Measurements from ENCODE around the gene TMED4. TPM values are rescaled to one million over a fixed set of nuclear protein-coding genes. Genes with fewer than 3 reads are reported as not detected.

TMED4 gene
- total RNA-seq, 1 donor from 2014 or later: 203 TPM

DNA sequence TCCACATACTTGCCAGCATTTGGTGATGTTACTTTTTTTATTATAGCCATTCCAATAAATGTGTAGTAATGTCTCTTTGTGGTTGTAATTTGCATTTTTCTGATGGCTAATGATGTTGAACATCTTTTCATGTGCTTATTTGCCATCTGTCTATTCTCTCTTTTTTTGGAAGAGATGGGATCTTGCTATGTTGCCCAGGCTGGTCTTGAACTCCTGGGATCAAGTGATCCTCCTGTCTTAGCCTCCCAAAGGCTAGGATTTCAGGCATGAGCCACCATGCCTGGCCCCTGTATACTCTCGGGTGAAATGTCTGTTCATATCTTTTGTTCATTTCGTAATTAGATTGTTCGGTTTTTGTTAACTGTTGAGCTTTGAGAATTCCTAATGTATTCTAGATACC is 27.8 kb upstream of the TMED4 start:
- DNase-seq (ENCODE audit: low read depth) (no peak), FAIRE-seq (no peak)

DNA sequence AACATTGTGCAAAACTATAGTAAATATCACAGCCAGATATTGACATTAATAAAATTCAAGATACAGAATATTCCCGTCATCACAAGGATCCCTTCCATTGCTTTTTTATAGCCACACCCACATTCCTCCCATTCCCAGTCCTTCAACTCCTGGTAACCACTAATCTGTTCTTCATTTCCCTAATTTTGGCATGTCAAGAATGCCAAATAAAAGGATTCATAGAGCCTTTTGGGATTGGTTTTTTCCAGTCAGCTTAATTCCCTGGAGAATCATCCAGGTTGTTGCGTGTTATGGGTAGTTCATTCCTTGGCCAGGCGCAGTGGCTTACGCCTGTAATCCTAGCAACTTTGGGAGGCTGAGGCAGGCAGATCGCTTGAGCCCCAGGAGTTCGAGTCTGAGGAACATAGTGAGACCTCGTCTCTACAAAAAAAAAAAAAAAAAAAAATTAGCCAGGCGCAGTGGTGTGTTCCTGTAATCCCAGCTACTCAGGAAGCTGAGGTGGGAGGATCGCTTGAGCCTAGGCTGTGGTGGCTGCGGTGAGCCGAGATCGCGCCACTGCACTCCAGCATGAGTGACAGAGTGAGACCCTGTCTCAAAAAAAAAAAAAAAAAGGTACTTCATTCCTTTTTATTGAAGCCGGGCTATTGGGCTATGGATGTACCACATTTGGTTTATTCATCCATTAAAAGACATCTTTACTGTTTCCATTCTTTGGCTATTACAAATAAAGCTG is 27.1 kb upstream of the TMED4 start:
- Histone ChIP-seq H3K36me3 (ENCODE audit: control insufficient read depth, insufficient read depth, low read length) (no peaks in the 10 kb centered on the region), H3K4me3 (ENCODE audit: low read depth, low read length) (no peak overlapping the region), H3K27me3 (ENCODE audit: control insufficient read depth, insufficient read depth, low read length) (no peaks in the 10 kb centered on the region)
- FAIRE-seq (no peak), DNase-seq (ENCODE audit: low read depth) (no peak)
- TF ChIP-seq, protein P1, sequence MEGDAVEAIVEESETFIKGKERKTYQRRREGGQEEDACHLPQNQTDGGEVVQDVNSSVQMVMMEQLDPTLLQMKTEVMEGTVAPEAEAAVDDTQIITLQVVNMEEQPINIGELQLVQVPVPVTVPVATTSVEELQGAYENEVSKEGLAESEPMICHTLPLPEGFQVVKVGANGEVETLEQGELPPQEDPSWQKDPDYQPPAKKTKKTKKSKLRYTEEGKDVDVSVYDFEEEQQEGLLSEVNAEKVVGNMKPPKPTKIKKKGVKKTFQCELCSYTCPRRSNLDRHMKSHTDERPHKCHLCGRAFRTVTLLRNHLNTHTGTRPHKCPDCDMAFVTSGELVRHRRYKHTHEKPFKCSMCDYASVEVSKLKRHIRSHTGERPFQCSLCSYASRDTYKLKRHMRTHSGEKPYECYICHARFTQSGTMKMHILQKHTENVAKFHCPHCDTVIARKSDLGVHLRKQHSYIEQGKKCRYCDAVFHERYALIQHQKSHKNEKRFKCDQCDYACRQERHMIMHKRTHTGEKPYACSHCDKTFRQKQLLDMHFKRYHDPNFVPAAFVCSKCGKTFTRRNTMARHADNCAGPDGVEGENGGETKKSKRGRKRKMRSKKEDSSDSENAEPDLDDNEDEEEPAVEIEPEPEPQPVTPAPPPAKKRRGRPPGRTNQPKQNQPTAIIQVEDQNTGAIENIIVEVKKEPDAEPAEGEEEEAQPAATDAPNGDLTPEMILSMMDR (IDR thresholded peaks at IDR 0.05; ENCODE audit: insufficient read depth, low read length, severe bottlenecking): no peak

More for the DNA sequence above, 27.8 kb upstream of the TMED4 start:
- H3K36me3 ChIP-seq (ENCODE audit: control insufficient read depth, insufficient read depth, low read length): no peaks in the 10 kb centered on the region
- no peaks in the 10 kb centered on the region for H3K27me3 ChIP-seq (ENCODE audit: control insufficient read depth, insufficient read depth, low read length)
- TF ChIP-seq, protein P1 (IDR thresholded peaks at IDR 0.05; ENCODE audit: insufficient read depth, low read length, severe bottlenecking): no peak
- H3K4me3 ChIP-seq (ENCODE audit: low read depth, low read length): no peak overlapping the region

DNA sequence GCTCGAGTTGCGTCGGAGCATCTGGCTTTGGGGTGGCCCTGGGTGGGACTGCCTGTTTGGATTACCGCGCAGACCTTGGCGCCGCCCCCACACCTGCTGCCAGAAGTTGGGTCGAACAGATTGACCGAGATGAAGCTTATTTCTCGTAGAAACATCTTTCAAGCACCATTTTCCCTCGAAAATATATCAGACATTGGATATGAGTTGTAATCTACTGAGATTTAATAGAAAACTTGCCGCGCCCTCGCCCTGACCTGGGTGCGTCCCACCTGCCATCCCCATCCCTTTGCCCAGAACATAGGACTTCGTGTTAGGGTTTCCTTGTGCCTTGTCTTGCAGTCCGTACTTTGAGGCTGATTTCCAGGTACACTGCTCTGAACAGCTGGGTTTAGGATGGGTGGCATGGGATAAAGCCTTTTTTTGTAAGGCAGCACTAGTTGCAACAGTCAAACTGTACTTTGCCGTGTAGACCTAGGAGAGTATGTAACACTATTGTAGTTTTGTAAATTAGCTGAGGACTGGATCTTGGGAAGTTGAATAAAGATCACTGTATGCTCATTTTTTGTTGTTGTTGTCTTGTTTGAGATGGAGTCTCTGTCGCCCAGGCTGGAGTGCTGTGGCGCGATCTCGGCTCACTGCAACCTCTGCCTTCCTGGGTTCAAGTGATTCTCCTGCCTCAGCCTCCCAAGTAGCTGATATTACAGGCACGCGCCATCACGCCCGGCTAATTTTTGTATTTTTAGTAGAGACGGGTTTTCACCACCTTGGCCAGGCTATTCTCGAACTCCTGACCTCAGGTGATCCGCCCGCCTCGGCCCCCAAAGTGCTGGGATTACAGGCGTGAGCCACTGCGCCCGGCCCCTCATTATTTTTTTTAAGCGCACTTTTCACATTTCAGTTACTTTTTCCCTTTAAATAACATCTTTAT is 25.4 kb upstream of the TMED4 start:
- H3K27me3 ChIP-seq (ENCODE audit: control insufficient read depth, insufficient read depth, low read length): no peaks in the 10 kb centered on the region
- DNase-seq (ENCODE audit: low read depth) (no peak), FAIRE-seq (no peak)
- TF ChIP-seq, protein P1 (IDR thresholded peaks at IDR 0.05; ENCODE audit: insufficient read depth, low read length, severe bottlenecking): no peak
- peak overlapping the region; percentile 87 for H3K4me3 ChIP-seq (ENCODE audit: low read depth, low read length)
- H3K36me3 ChIP-seq (ENCODE audit: control insufficient read depth, insufficient read depth, low read length): no peaks in the 10 kb centered on the region

DNA sequence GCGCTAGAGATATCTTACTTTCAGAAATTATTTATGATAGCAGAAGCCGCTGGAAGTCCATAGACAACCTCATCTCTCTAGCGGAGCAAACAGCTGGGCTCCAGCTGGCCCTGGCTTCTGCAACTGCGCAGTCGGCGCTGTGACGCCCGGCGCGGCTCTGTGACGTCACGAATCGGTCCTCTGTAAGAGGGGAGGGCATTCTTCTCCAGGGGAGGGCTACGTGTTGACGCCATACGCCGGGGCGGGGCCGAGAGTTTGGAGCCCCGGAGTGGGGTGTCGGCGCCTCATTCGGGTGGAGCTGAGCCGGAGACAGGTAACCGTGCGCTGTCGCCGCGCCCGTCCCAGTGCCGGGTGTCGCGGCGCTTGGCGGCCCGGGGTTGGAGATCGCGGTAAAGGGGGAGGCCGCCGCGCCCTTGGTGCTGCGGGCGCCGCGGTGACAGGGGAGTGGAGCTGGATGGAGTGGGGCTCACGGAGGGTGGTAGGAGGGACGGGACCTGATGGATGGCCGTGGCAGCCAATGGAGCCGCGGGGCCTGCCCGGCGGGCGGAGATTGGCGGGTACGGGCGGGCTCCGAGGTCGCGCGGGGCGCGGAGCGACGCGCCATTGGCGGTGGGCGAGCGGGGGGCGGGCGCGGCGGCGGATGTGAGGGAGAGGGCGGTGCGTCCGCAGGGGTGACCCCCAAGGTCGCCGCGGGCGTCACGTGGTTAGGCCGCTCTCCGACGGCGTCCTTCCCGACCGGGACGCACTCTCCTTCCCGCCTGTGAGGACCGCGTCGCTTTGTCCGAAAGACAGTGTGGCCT is 24.5 kb upstream of the TMED4 start, which contains the start of gene OGDH:
OGDH (plus strand) TSS at position 287 of the 800 bp plus-strand sequence. CDS start 17,717 bp downstream, outside the sequence.
- Histone ChIP-seq H3K27me3 (ENCODE audit: control insufficient read depth, insufficient read depth, low read length) (no peaks in the 10 kb centered on the region), H3K36me3 (ENCODE audit: control insufficient read depth, insufficient read depth, low read length) (no peaks in the 10 kb centered on the region), H3K4me3 (ENCODE audit: low read depth, low read length) (peak within 1 kb of the TSS; percentile 87)
- FAIRE-seq: no peak
- TF ChIP-seq, protein P1 (IDR thresholded peaks at IDR 0.05; ENCODE audit: insufficient read depth, low read length, severe bottlenecking): no peak
- peak; percentile 93 for DNase-seq (ENCODE audit: low read depth)

DNA sequence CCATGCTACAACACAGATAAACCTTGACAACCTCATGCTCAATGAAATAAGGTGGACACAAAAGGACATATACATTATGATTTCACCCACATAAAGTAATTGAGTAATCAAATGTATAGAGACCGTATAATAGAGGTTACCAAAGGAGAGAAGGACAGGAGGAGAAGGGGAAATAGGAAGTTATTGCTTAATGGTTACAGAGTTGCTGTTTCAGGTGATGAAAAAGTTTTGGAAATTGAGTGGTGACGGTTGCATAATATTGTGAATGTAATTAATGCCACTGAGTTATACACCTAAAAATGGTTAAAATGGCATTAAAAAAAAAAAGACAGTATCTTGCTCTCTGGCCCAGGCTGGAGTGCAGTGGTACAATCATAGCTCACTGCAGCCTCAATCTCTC is 22.9 kb upstream of the TMED4 start:
- Histone ChIP-seq H3K36me3 (ENCODE audit: control insufficient read depth, insufficient read depth, low read length) (no peaks in the 10 kb centered on the region), H3K4me3 (ENCODE audit: low read depth, low read length) (no peak overlapping the region), H3K27me3 (ENCODE audit: control insufficient read depth, insufficient read depth, low read length) (no peaks in the 10 kb centered on the region)
- TF ChIP-seq, protein P1 (IDR thresholded peaks at IDR 0.05; ENCODE audit: insufficient read depth, low read length, severe bottlenecking): no peak
- no peak for FAIRE-seq
- no peak for DNase-seq (ENCODE audit: low read depth)

All from bronchial epithelial cell (primary cell).